Stomach (tissue), 9 donors: Measurements from ENCODE around the gene ITGAD. TPM values are rescaled to one million over a fixed set of nuclear protein-coding genes. Genes with fewer than 3 reads are reported as not detected.

Experiments
- DNase-seq, 2 donors: peaks; one replicate each; pipeline versions ENCODE4 v3.0.0 to v3.0.0-alpha.2; 2013 to 2019
- H3K27ac ChIP-seq, 5 donors: fragments of 200-600 bp in 4 of 5; sonication (generic) in 4 of 5; one replicate each; pipeline ENCODE4 v1.5.1; 2013 to 2019; ENCODE audit warnings: mild to moderate bottlenecking in 1 of 5, moderate library complexity in 1 of 5
- H3K27me3 ChIP-seq, 3 donors: fragments of 200-600 bp; sonication (generic); one replicate each; pipeline ENCODE4 v1.5.1; 2017 to 2019; ENCODE audit warnings: mixed run types in 1 of 3
- H3K36me3 ChIP-seq, 4 donors: fragments of 200-600 bp; sonication (generic); 1 replicate in 3 of 4; 2 replicates in 1 of 4; pipeline ENCODE4 v1.5.1; 2016 to 2019
- H3K4me1 ChIP-seq, 4 donors: fragments of 200-600 bp; sonication (generic); one replicate each; pipeline ENCODE4 v1.5.1; 2016 to 2019
- H3K4me3 ChIP-seq, 4 donors: fragments of 200-600 bp; sonication (generic) in 3 of 4; one replicate each; pipeline ENCODE4 v1.5.1; 2016 to 2019; ENCODE audit warnings: mild to moderate bottlenecking in 1 of 4
- H3K9me3 ChIP-seq, 4 donors: fragments of 200-600 bp; sonication (generic); one replicate each; pipeline ENCODE4 v1.5.1; 2016 to 2019
- EP300 ChIP-seq: sonication (generic); formaldehyde crosslinking; IDR thresholded peaks from one replicate; pipeline ENCODE4 v1.6.1; 2017; ENCODE audit warnings: antibody characterized with exemption
- POLR2A ChIP-seq, 4 donors: fragments of 450-650 bp; IDR thresholded peaks; one replicate each; pipeline ENCODE4 v1.6.1; 2016; ENCODE audit warnings: antibody characterized with exemption in 4 of 4, control low read depth in 2 of 4, mild to moderate bottlenecking in 1 of 4, moderate library complexity in 1 of 4
- POLR2AphosphoS5 ChIP-seq, 3 donors: sonication (generic); formaldehyde crosslinking; IDR thresholded peaks; one replicate each; pipeline ENCODE4 v1.6.1; 2016; ENCODE audit warnings: antibody characterized with exemption in 3 of 3
- WGBS, 5 donors: extraction: QIAGEN DNeasy Blood & Tissue Kit in 3 of 5; methylation state at CpG; one replicate each; pipeline versions ENCODE4 v1.1.5 to v1.1.7; 2013 to 2018; 5-methylcytosine and 5-hydroxymethylcytosine counted together
- intact Hi-C: fragments of 100-400 bp; cut with DNase I; formaldehyde crosslinking; loops from one replicate; pipeline ENCODE4 v1.15.1; 2023; ENCODE audit warnings: low total_unique reads
- polyA plus RNA-seq, 3 donors: library from polyadenylated mRNA; stranded (reverse); fragments of 200-250 nt; gene quantifications; one replicate each; pipeline ENCODE4 v1.2.3, GENCODE V29; 2013
- total RNA-seq, 5 donors: library from RNA; depleted of rRNA; stranded (reverse); fragments of >200 nt; gene quantifications; one replicate each; pipeline versions ENCODE4 v1.1.0 to v1.2.3, GENCODE V29; 2014 to 2016
- TF ChIP-seq, protein P1 (sequence below), 7 experiments: fragments of 450-650 bp in 4 of 7; fragments of 200-600 bp in 3 of 7; sonication (generic) in 3 of 7; IDR thresholded peaks; one replicate each; pipeline ENCODE4 v1.5.1; 2016 to 2019; ENCODE audit warnings: antibody characterized with exemption in 7 of 7, control low read depth in 2 of 7, mild to moderate bottlenecking in 1 of 7
- donor health status: healthy with polysubstance abuse.
- donor health status: Bipolar disorder and iron deficiency.
- donor health status: healthy.

Gene ITGAD
- total and polyA plus RNA-seq, 8 donors, result 0.29 to 0.37 TPM; not detected in 6

DNA sequence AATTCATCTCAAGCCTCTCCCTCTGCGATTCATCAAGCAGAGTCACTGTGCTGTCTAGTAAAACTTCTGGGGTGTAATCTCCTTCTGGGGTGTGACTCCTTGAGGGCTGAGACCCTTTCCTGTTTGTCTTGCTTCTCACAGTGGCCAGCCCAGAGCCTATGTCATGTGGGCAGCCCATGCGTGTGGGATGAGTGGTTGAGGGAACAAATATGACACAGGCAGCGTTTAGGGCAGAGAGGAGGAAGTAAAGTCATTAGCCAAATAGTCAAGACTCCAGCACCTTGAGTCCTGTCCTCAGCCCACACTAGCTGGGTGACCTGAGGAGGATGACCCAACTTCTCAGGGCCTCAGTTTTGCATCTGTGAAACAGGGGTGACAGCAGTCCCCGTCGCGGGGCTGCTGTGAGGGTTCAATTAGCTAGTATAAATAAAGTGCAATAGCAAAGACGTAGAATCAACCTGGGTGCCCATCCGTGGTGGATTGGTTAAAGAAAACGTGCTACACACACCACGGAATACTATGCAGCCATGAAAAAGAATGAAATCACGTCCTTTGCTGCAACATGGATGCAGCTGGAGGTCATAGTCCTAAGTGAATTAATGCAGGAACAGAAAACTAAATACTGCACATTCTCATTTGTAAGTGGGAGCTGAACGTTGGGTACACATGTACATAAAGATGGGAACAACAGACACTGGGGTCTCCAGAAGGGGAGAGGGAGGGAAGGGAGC is 42.7 kb upstream of the ITGAD start:
- Histone ChIP-seq H3K36me3 (no peaks in the 10 kb centered on the region), H3K27ac (no peak overlapping the region), H3K4me1 (peaks cover 0 to 5% (median 0%) of the 10 kb centered on the region in 4 donors), H3K9me3 (no peaks in the 10 kb centered on the region), H3K4me3 (no peak overlapping the region), H3K27me3 (peaks cover 0 to 5% (median 0%) of the 10 kb centered on the region in 3 donors)
- intact Hi-C loops, result no loop called here
- TF ChIP-seq POLR2A (IDR thresholded peaks at IDR 0.05) (no peak), POLR2AphosphoS5 (IDR thresholded peaks at IDR 0.05) (no peak), EP300 (no peak)
- TF ChIP-seq, protein P1, sequence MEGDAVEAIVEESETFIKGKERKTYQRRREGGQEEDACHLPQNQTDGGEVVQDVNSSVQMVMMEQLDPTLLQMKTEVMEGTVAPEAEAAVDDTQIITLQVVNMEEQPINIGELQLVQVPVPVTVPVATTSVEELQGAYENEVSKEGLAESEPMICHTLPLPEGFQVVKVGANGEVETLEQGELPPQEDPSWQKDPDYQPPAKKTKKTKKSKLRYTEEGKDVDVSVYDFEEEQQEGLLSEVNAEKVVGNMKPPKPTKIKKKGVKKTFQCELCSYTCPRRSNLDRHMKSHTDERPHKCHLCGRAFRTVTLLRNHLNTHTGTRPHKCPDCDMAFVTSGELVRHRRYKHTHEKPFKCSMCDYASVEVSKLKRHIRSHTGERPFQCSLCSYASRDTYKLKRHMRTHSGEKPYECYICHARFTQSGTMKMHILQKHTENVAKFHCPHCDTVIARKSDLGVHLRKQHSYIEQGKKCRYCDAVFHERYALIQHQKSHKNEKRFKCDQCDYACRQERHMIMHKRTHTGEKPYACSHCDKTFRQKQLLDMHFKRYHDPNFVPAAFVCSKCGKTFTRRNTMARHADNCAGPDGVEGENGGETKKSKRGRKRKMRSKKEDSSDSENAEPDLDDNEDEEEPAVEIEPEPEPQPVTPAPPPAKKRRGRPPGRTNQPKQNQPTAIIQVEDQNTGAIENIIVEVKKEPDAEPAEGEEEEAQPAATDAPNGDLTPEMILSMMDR (IDR thresholded peaks at IDR 0.05), result no peak
- WGBS, 5 donors, result 74 to 79% (median 75%) methylated on average over 12 of the region's 12 CpGs
- DNase-seq, result no peak

DNA sequence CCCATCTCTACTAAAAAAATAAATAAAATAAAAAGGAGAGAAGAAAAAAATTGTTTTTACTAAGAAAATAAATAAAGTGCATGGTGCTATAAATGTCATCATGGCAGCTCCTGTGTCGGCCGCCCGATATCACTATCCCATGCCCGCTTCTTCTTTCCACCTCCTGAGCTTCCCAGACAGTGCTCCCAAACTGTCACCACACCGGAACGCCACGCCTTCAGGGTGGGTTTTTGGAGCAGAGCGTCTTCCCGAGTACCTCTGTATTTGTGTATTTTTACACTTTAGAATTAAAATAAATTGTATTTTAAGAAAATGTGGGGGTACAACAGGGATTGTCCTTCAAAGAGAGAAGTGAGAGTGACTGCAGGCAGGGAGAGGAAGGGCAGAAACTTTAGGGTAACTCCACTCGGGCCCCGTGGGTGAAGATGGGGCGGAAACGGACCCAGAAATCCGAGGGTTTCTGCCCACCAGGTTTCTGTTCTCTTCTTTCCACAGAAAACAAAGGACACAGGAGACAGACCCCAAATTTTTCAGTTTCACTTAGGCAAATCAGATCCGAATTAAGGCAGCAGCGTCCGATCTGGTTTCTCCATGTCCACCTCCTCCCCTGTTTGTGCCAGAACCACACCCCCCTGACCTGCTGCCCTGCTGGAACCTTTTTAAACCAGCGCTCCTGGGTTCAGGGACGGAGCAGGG is 41.7 kb upstream of the ITGAD start:
- H3K27me3 ChIP-seq, result peaks cover 0 to 5% (median 0%) of the 10 kb centered on the region in 3 donors
- H3K36me3 ChIP-seq, result no peaks in the 10 kb centered on the region
- no peak for DNase-seq
- intact Hi-C loops, result no loop called here
- H3K9me3 ChIP-seq, result no peaks in the 10 kb centered on the region
- TF ChIP-seq EP300, result no peak
- TF ChIP-seq POLR2A (IDR thresholded peaks at IDR 0.05), result no peak
- TF ChIP-seq, protein P1 (IDR thresholded peaks at IDR 0.05), result no peak
- no peak for TF ChIP-seq POLR2AphosphoS5 (IDR thresholded peaks at IDR 0.05)
- peak overlapping the region in 3 of 5 donors; percentile 41 to 79 (median 77) for H3K27ac ChIP-seq
- H3K4me1 ChIP-seq, result peaks cover 0 to 5% (median 0%) of the 10 kb centered on the region in 4 donors
- 73 to 81% (median 76%) methylated on average over 17 to 19 of the region's 19 CpGs for WGBS, 5 donors
- H3K4me3 ChIP-seq, result no peak overlapping the region

DNA sequence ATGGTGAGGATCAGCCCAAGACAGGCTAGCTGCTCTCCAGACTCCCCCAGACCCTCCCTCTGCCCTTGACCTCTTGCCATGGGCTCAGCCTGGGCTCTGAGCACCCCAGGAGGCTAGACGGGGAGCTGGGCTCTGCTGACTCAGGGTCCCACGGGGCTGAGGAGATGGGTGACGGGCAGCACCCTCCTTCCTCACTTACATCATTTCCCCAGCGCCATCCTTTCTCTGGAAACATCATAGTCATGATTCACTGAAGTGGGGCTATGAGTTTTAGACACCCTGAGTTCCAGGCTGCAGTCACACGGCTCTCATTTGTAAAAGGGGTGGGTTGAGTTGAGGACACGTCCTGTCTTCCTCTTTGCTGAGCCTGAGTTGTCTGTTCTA is 41.2 kb upstream of the ITGAD start:
- Histone ChIP-seq H3K27ac (peak overlapping the region in 3 of 5 donors; percentile 41 to 79 (median 77)), H3K27me3 (peaks cover 0 to 10% (median 0%) of the 10 kb centered on the region in 3 donors), H3K4me1 (peaks cover 0 to 5% (median 0%) of the 10 kb centered on the region in 4 donors), H3K4me3 (no peak overlapping the region), H3K36me3 (no peaks in the 10 kb centered on the region), H3K9me3 (no peaks in the 10 kb centered on the region)
- intact Hi-C loops, result no loop called here
- no peak for DNase-seq
- no peak for TF ChIP-seq POLR2AphosphoS5 (IDR thresholded peaks at IDR 0.05)
- TF ChIP-seq, protein P1 (IDR thresholded peaks at IDR 0.05), result no peak
- TF ChIP-seq EP300, result no peak
- TF ChIP-seq POLR2A (IDR thresholded peaks at IDR 0.05), result no peak
- WGBS, 5 donors, result 39 to 62% (median 43%) methylated on average over 6 of the region's 6 CpGs

DNA sequence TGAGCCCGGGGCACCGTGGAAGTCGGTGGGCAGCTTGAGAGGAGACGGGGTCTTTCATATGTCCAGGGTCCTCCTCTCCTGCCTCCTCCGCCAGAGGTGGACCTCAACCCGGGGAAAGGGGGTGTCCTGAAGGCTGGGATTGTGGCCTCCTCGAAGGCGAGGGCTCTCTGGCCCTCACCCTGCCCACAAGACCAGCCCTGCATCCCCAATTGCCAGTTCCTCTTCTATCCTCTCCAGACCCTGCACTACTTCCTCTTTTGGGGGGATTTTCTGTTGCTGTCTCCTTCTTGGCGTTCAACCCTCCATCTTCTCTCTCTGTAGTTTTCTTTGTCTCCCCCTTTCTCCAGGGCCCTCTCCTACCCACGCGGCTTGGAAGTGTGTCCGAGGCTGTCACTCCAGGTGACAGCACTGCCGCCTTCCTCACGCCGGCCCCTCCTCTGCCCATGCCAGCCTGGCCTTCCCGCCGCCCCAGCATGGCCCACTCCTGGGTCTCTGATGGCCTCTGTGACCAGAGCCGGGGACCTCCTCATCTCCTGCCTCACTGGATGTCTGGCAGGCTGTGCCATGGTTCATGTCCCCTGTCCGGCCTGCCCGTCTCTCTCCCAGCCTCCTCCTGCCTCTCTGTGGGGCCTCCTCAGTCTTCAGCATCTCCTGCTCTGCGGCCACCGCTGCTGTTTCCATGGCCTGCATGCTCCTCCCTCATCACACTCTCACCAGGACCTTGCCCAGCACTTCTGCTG is 40.6 kb upstream of the ITGAD start:
- no peak for TF ChIP-seq POLR2AphosphoS5 (IDR thresholded peaks at IDR 0.05)
- Histone ChIP-seq H3K36me3 (no peaks in the 10 kb centered on the region), H3K27ac (peak overlapping the region; percentile 24 to 79 (median 41)), H3K9me3 (no peaks in the 10 kb centered on the region), H3K27me3 (peaks cover 0 to 12% (median 0%) of the 10 kb centered on the region in 3 donors), H3K4me3 (no peak overlapping the region), H3K4me1 (peaks cover 0 to 5% (median 0%) of the 10 kb centered on the region in 4 donors)
- WGBS, 5 donors, result 79 to 84% (median 80%) methylated on average over 22 of the region's 22 CpGs
- intact Hi-C loops, result no loop called here
- no peak for DNase-seq
